HG02884 (cell line): Measurements from ENCODE around the gene IREB2.
"Not testable (repeated sequence)": the region's sequence is repeated elsewhere in the genome, so short reads cannot be mapped to it uniquely, and the experiment has no call there.

Experiments
- ATAC-seq: cut with Tn5 transposase; IDR thresholded peaks from one replicate; pipeline ENCODE4 v1.9.1; 2021; ENCODE audit warnings: mild to moderate bottlenecking, moderate library complexity; ENCODE audit not compliant: unreplicated experiment

IREB2 gene

GRCh38 chr15:78461171-78461888 lies 23.3 kb downstream of the IREB2 start:
- ATAC-seq, result no peak

DNA sequence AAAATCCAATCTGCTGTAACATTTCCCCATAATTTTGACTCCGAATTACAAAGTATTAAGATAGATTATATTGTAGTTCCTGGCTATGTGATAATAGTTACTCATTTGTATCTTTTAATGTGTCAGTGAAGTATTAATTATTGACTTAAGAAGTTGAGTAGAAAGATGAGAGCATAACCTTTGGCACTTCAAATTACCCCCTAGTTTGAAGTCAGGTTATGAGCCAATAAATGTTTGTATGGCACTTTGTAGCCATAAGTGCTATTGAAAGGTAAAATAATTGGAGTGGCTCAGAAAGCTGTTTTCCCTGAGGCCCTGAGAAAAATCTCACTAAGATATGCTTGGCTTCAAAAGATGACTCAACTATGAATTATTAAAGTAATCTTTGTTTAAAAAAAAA lies 31.0 kb downstream of the IREB2 start:
- no peak for ATAC-seq

- no peak for ATAC-seq
Measured at GRCh38 chr15:78477295-78477694, 39.3 kb downstream of the IREB2 start.

GRCh38 chr15:78479650-78480049 lies 41.6 kb downstream of the IREB2 start:
- no peak for ATAC-seq

GRCh38 chr15:78481917-78482316 lies 43.9 kb downstream of the IREB2 start:
- no peak for ATAC-seq

DNA sequence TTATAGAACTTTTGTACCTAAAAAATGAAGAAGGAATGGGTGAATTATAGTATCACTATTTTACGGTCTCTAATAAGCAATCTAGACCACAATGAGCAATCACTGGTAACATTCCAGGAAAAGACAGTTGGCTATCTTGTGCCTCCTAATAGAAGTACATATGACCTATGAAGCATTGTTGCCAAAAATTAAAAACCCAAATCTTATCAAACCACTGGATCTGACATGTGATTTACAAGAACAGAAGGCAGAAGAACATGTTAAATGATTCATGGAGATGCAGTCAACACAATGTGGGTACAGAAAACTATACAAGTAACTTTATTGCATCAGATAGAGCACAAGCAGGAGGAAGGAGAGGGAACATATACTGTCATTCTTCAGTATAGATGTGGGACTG lies 54.9 kb downstream of the IREB2 start:
- ATAC-seq, result no peak

GRCh38 chr15:78501857-78502256 lies 63.8 kb downstream of the IREB2 start:
- no peak for ATAC-seq

DNA sequence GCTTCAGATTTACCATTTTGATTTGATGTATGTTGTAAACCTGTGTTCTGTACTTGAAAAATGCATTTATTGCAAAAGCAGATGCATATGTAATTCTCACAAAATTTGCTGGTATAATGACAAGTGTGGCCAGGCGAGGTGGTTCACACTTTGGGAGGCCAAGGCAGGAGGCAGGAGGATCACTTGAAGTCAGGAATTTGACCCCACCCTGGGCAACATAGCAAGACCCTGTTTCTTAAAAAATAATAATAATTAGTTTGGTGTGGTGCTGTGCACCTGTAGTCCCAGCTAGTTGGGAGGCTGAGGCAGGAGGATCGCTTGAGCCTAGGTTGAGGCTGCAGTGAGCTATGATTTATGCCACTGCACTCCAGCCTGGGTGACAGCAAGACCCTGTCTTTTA lies 64.6 kb downstream of the IREB2 start:
- ATAC-seq, result no peak

- ATAC-seq, result peak; percentile 85
Measured at GRCh38 chr15:78506971-78507830, 69.2 kb downstream of the IREB2 start, which contains the start of gene HYKK. TSS of gene HYKK (plus strand) at chr15:78507577. CDS start at chr15:78513089, 5,512 bp downstream.

DNA sequence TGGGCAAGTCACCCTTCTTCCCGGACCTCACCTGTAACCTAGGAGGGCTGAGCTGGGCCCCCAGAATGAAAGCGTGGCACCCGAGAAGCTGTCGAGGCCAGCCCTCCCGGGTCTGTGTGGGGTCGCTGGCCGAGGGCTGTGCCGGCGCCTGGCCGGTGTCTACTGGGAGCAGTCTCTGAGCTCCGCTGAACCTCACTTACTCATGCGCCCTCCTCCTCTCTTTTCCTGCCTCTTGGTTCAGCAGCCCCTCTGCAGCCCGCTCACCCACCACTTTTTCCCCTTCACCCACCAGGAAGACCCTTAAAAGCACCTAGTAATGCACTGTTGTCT lies 69.8 kb downstream of the IREB2 start:
- peak; percentile 21 for ATAC-seq

- no peak for ATAC-seq
Measured at GRCh38 chr15:78508272-78508671, 70.3 kb downstream of the IREB2 start.

DNA sequence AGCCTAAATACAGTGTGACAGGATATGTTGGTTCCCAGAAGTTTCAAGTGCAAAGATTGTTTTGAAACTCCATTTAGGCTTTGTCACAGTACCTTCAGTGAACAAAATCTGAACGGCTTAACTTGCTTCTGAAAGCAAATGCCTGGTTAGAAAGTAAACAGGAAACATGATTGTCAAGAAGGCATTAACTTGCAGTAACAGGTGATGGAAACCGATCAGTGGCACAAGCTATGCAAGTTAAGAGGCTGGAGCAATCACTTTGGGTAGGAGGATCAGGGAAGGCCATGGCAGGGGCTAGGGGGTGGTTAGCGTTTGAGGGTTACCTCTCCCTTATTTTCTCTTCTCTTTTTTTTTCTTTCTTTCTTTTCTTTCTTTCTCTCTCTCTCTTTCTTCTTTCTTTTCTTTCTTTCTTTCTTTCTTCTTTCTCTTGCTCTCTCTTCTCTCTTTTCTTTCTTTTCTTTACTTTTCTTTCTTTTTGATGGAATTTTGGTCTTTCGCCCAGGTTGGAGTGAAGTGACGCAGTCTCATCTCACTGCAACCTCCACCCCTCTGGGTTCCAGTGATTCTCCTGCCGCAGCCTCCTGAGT lies 71.8 kb downstream of the IREB2 start:
- ATAC-seq, result no peak

DNA sequence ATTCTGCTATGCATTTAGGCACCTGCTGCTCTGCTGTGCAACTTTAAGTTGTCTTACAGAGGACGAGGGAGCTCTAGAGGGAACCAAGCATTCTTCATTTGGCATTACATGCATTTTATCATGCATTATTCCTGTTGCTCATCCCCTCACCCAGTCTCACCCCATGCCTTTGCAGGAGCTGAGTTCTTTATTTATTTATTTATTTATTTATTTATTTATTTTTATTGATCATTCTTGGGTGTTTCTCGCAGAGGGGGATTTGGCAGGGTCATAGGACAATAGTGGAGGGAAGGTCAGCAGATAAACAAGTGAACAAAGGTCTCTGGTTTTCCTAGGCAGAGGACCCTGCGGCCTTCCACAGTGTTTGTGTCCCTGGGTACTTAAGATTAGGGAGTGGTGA lies 82.0 kb downstream of the IREB2 start:
- ATAC-seq, result not testable (repeated sequence)

DNA sequence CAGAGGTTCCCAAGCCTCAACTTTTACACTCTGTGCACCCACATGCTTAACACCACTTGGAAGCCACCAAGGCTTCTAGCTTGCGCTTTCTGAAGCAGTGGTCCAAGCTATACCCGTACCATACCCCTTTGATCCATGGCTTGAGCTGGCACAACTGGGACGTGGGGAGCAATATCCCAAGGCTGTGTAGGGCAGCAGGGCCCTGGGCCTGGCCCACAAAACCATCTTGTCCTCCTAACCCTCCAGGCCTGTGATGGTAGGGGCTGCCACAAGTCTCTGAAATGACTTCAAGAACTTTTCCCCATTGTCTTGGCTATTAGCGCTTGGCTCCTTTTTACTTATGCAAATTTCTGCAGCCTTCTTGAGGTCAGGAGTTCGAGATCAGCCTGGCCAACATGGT lies 86.2 kb downstream of the IREB2 start:
- no peak for ATAC-seq

DNA sequence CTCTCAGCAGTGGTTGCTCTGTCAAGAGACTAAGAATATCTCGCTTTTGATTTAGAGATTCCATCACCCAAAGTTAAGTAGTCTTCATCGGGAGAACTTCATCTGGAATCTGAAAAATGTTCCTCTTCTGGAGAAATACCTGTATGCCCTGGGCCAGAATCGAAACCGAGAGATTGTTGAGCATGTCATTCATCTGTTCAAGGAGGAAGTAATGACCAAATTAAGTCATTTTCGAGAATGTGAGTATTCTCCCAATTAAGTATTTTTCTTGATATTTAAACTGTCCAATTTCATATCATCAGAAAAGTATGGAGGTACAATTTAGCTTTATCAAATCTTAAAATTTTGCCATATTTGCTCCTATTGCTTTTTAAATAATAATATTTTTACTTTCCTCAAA lies 89.3 kb downstream of the IREB2 start:
- ATAC-seq, result no peak

- ATAC-seq, result no peak
Measured at GRCh38 chr15:78533331-78533730, 95.3 kb downstream of the IREB2 start.

GRCh38 chr15:78536134-78536533 lies 98.1 kb downstream of the IREB2 start:
- no peak for ATAC-seq

- no peak for ATAC-seq
Measured at GRCh38 chr15:78537266-78537905, 99.4 kb downstream of the IREB2 start.

DNA sequence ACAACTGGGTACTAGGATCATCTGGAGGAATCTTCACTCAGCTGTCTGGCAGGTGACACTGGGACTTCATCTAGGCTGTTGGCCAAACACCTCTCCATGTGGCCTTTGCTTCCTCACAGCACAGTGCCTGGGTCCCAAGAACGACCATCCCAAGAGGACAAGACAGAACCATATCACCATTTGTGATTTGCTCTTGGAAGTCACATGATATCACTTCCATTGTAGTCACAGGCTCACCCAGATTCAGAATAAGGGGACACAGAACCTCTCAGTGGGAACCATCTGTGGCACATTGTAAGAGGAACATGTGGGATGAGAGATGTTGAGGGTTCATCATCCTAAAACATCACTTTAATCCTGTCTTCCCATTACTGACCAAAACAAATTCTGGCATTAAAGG lies 100.3 kb downstream of the IREB2 start:
- no peak for ATAC-seq

GRCh38 chr15:78539464-78540140 lies 101.6 kb downstream of the IREB2 start:
- ATAC-seq, result not testable (repeated sequence)
